GM23338 (cell line): Measurements from ENCODE around the gene SLC66A2. TPM values are rescaled to one million over a fixed set of nuclear protein-coding genes. Genes with fewer than 3 reads are reported as not detected.

Source experiments
- ATAC-seq: fragments of 200-7000 bp; cut with Tn5 transposase; 3 replicates; pipeline ENCODE4 v1.9.1; 2020
- DNase-seq: peaks from one replicate; pipeline ENCODE4 v3.0.0-alpha.2; 2015; ENCODE audit warnings: low spot score
- H2AFZ ChIP-seq: fragments of 200-600 bp; sonication (generic); 2 replicates; pipeline ENCODE4 v1.8.0; 2016; ENCODE audit warnings: antibody characterized with exemption, mild to moderate bottlenecking, moderate library complexity
- H3F3A ChIP-seq: fragments of 200-600 bp; sonication (generic); replicated peaks from 2 replicates; pipeline ENCODE4 v1.8.0; 2017; ENCODE audit warnings: antibody characterized with exemption, mixed run types, low read depth
- H3K27ac ChIP-seq: fragments of 200-600 bp; sonication (generic); 2 replicates; pipeline ENCODE4 v1.6.1; 2016; ENCODE audit warnings: low read depth
- H3K27me3 ChIP-seq: fragments of 200-600 bp; sonication (generic); 2 replicates; pipeline ENCODE4 v1.8.0; 2016; ENCODE audit warnings: mild to moderate bottlenecking, mixed run types, moderate library complexity; ENCODE audit not compliant: insufficient read depth
- H3K36me3 ChIP-seq: fragments of 200-600 bp; sonication (generic); 2 replicates; pipeline ENCODE4 v1.8.0; 2016; ENCODE audit warnings: mild to moderate bottlenecking; ENCODE audit not compliant: insufficient read depth
- H3K4me1 ChIP-seq: fragments of 200-600 bp; sonication (generic); 2 replicates; pipeline ENCODE4 v1.8.0; 2016; ENCODE audit warnings: mild to moderate bottlenecking, moderate library complexity; ENCODE audit not compliant: insufficient read depth
- H3K4me2 ChIP-seq: fragments of 200-600 bp; sonication (generic); 2 replicates; pipeline ENCODE4 v1.7.1; 2017; ENCODE audit warnings: mixed run types
- H3K4me3 ChIP-seq: fragments of 200-600 bp; sonication (generic); 2 replicates; pipeline ENCODE4 v1.6.1; 2016; ENCODE audit warnings: mixed run types
- H3K79me2 ChIP-seq: fragments of 200-600 bp; sonication (generic); replicated peaks from 2 replicates; pipeline ENCODE4 v1.8.0; 2017; ENCODE audit warnings: mild to moderate bottlenecking; ENCODE audit not compliant: insufficient read depth
- H3K9me2 ChIP-seq: fragments of 200-600 bp; sonication (generic); 2 replicates; pipeline ENCODE4 v1.8.0; 2017; ENCODE audit not compliant: insufficient read depth
- H4K20me1 ChIP-seq: fragments of 200-600 bp; sonication (generic); replicated peaks from 2 replicates; pipeline ENCODE4 v1.8.0; 2017; ENCODE audit warnings: mild to moderate bottlenecking; ENCODE audit not compliant: insufficient read depth
- H3K27ac Mint-ChIP-seq: 2 replicates; pipeline ENCODE4 v1.8.0; 2020; ENCODE audit warnings: inconsistent platforms, mild to moderate bottlenecking, moderate library complexity, mixed read lengths
- H3K27me3 Mint-ChIP-seq: 3 replicates; pipeline ENCODE4 v1.8.0; 2022; ENCODE audit warnings: low read depth, mild to moderate bottlenecking, moderate library complexity, mixed read lengths, inconsistent platforms; ENCODE audit not compliant: insufficient read depth, poor library complexity
- H3K36me3 Mint-ChIP-seq: 3 replicates; pipeline ENCODE4 v1.8.0; 2021; ENCODE audit warnings: low read depth, mild to moderate bottlenecking, inconsistent platforms, moderate library complexity, mixed read lengths
- H3K4me1 Mint-ChIP-seq: 3 replicates; pipeline ENCODE4 v1.8.0; 2020; ENCODE audit warnings: mild to moderate bottlenecking, inconsistent platforms, mixed read lengths
- H3K4me3 Mint-ChIP-seq: 3 replicates; pipeline ENCODE4 v1.8.0; 2021; ENCODE audit warnings: moderate library complexity, mild to moderate bottlenecking, inconsistent platforms, mixed read lengths
- H3K9me3 Mint-ChIP-seq: 3 replicates; pipeline ENCODE4 v1.8.0; 2020; ENCODE audit warnings: moderate library complexity, mild to moderate bottlenecking, inconsistent platforms, mixed read lengths
- ETS1 ChIP-seq: IDR thresholded peaks from 2 replicates; pipeline ENCODE4 v1.6.1; 2016; ENCODE audit warnings: antibody characterized with exemption
- EZH2phosphoT487 ChIP-seq: fragments of 200-600 bp; sonication (generic); IDR thresholded peaks from one replicate; pipeline ENCODE4 v1.8.1; 2018; ENCODE audit warnings: antibody characterized with exemption; ENCODE audit not compliant: unreplicated experiment
- JUNB ChIP-seq: IDR thresholded peaks from one replicate; pipeline ENCODE4 v1.6.1; 2016; ENCODE audit warnings: antibody characterized with exemption; ENCODE audit not compliant: unreplicated experiment
- REST ChIP-seq: IDR thresholded peaks from one replicate; pipeline ENCODE4 v1.6.1; 2018; ENCODE audit warnings: antibody characterized with exemption; ENCODE audit not compliant: unreplicated experiment
- ZNF114 ChIP-seq: fragments of 250-450 bp; sonication (Bioruptor Pico); IDR thresholded peaks from 2 replicates; pipeline ENCODE4 v1.5.0; 2020; ENCODE audit warnings: mild to moderate bottlenecking, moderate library complexity
- ZNF331 ChIP-seq: fragments of 250-450 bp; sonication (Bioruptor Pico); IDR thresholded peaks from 2 replicates; pipeline ENCODE4 v1.5.0; 2020; ENCODE audit warnings: low read depth, mild to moderate bottlenecking, moderate library complexity
- polyA plus RNA-seq: library from polyadenylated mRNA; unstranded; fragments of >200 nt; fragmentation: Nextera tagmentation; extraction: Ambion mirVana; gene quantifications from 2 replicates; pipeline ENCODE4 v1.2.1, GENCODE V29; 2016
- total RNA-seq: library from RNA; depleted of rRNA; stranded (reverse); fragments of >200 nt; shearing (Covaris generic); gene quantifications from 2 replicates; pipeline ENCODE4 v1.2.3, GENCODE V29; 2014
- TF ChIP-seq, protein P1 (sequence below), 2 experiments: fragments of 200-600 bp in 1 of 2; sonication (generic) in 1 of 2; conservative IDR thresholded peaks; 2 replicates each; pipeline versions ENCODE4 v1.5.1 to v1.6.1; 2016 to 2017; ENCODE audit warnings: antibody characterized with exemption in 2 of 2, low read depth in 2 of 2, mild to moderate bottlenecking in 2 of 2, moderate library complexity in 1 of 2

SLC66A2 gene
- total and polyA plus RNA-seq, 2 experiments from 2014 or later = 4.0 to 18.1 TPM

- TF ChIP-seq REST = no peak
- TF ChIP-seq ZNF331 (CRISPR knock-in tag) = no peak
- TF ChIP-seq JUNB = no peak
- TF ChIP-seq, protein P1, sequence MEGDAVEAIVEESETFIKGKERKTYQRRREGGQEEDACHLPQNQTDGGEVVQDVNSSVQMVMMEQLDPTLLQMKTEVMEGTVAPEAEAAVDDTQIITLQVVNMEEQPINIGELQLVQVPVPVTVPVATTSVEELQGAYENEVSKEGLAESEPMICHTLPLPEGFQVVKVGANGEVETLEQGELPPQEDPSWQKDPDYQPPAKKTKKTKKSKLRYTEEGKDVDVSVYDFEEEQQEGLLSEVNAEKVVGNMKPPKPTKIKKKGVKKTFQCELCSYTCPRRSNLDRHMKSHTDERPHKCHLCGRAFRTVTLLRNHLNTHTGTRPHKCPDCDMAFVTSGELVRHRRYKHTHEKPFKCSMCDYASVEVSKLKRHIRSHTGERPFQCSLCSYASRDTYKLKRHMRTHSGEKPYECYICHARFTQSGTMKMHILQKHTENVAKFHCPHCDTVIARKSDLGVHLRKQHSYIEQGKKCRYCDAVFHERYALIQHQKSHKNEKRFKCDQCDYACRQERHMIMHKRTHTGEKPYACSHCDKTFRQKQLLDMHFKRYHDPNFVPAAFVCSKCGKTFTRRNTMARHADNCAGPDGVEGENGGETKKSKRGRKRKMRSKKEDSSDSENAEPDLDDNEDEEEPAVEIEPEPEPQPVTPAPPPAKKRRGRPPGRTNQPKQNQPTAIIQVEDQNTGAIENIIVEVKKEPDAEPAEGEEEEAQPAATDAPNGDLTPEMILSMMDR (conservative IDR thresholded peaks at IDR 0.05; ENCODE audit: low read depth in 2 of 2) = no peak; a peak in 1 of 4 replicates
- TF ChIP-seq ETS1 = no peak
- TF ChIP-seq EZH2phosphoT487 = no peak
These were observed 26.4 kb downstream of the SLC66A2 start (continued) for GRCh38 chr18:79924814-79925731.

- peaks cover 13% of the 10 kb centered on the region for H3K4me1 Mint-ChIP-seq
- Histone ChIP-seq H3K4me2 (no peak overlapping the region), H3K4me3 (no peak overlapping the region), H3K4me1 (no peaks in the 10 kb centered on the region), H3K27ac (no peak overlapping the region), H3K36me3 (no peaks in the 10 kb centered on the region), H3K79me2 (no peaks in the 10 kb centered on the region), H3K9me2 (no peaks in the 10 kb centered on the region), H3K27me3 (no peaks in the 10 kb centered on the region), H2AFZ (no peak overlapping the region), H3F3A (no peaks in the 10 kb centered on the region), H4K20me1 (no peaks in the 10 kb centered on the region)
- DNase-seq = no peak
- peaks cover 9% of the 10 kb centered on the region for H3K27me3 Mint-ChIP-seq
- no peak overlapping the region for H3K27ac Mint-ChIP-seq
- ATAC-seq = no peak
- H3K9me3 Mint-ChIP-seq = peaks cover 10% of the 10 kb centered on the region
- peaks cover 13% of the 10 kb centered on the region for H3K36me3 Mint-ChIP-seq
- no peak overlapping the region for H3K4me3 Mint-ChIP-seq
- no peak for TF ChIP-seq ZNF114 (CRISPR knock-in tag)
- TF ChIP-seq ETS1 = no peak
- TF ChIP-seq REST = no peak
- no peak for TF ChIP-seq JUNB
- TF ChIP-seq ZNF331 (CRISPR knock-in tag) = no peak
These were observed 27.4 kb downstream of the SLC66A2 start for GRCh38 chr18:79923896-79924585.
